Left lobe of liver (tissue), 2 donors: ENCODE measurements around the gene WDR64. TPM values are rescaled to one million over a fixed set of nuclear protein-coding genes. Genes with fewer than 3 reads are reported as not detected.
"Not testable (repeated sequence)": the region's sequence is repeated elsewhere in the genome, so short reads cannot be mapped to it uniquely, and the experiment has no call there.

Experiments
- ATAC-seq: fragments of 200-7000 bp; cut with Tn5 transposase; one replicate; pipeline ENCODE4 v1.9.1; 2020; ENCODE audit warnings: mild to moderate bottlenecking, moderate library complexity
- DNase-seq: peaks from one replicate; pipeline ENCODE4 v3.0.0-alpha.2; 2020; ENCODE audit warnings: low spot score
- total RNA-seq: library from RNA; stranded (reverse); gene quantifications from one replicate; pipeline ENCODE4 v1.2.1, GENCODE V29; 2021
- donor health status: DM: no; HTN: no; CAD: no; lungs with moderate emphysema.
- donor health status: DM: no; HTN: yes; CAD: no.

The WDR64 gene
- total RNA-seq, 1 donor from 2014 or later, result 0.40 TPM

- ATAC-seq, result no peak
- no peak for DNase-seq
These were observed 130.3 kb downstream of the WDR64 start for GRCh38 chr1:241782396-241782795.

- ATAC-seq (no peak), DNase-seq (no peak)
These were observed 135.6 kb downstream of the WDR64 start for GRCh38 chr1:241787691-241788090.

DNA sequence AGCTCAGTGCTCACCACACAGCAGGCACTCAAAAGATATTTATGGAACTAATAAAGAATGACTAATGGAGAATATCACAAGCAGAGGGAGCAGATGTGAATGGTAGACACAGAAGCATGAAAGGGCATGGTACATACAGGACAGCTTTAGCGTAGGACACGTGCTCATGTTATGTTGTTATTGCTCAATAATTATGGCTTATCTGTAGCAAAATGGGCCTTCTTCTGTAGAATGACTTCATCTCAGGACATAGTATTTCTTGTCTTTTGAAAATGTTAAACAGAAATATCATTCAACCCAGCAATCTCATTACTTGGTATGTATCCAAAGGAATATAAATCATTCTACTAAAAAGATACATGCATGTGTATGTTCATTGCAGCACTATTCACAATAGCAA is 137.0 kb downstream of the WDR64 start:
- DNase-seq (no peak), ATAC-seq (no peak)

DNA sequence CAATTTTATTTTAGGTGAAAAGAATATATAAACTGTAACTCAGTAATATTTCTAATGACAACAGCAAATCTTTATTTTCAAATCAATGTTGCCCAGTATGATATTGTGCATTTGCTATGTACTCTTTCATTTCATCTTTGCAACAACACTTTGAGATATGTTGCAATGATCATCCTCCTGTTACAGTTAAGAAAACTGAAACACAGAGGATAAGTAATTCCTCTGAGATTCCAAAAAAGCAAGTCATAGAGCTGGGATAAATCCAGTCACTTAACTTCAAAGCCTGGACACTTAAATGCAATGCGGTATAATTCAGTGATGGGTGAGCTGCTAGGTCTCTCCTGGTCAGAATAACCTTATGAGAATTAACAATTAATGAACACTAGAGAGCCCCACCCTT is 147.3 kb downstream of the WDR64 start:
- DNase-seq (no peak), ATAC-seq (no peak)

DNA sequence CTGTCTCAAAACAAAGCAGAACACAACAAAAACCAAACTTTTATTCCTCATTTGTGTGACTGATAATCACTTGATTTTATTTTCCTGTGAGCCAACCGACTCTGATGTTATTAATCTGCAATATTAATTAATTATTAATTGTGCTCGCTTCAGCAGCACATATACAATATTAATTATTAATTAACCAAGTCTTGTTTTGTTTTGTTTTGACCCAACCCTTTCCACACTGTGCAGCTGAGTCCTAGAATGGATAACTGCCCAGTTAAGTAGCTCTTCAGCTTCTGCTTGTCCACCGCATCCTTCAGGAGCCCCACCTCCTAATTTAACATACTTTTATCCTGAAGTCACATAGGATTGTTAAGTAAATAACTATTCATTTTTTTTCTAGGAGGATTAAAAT is 148.6 kb downstream of the WDR64 start:
- ATAC-seq (no peak), DNase-seq (no peak)

DNA sequence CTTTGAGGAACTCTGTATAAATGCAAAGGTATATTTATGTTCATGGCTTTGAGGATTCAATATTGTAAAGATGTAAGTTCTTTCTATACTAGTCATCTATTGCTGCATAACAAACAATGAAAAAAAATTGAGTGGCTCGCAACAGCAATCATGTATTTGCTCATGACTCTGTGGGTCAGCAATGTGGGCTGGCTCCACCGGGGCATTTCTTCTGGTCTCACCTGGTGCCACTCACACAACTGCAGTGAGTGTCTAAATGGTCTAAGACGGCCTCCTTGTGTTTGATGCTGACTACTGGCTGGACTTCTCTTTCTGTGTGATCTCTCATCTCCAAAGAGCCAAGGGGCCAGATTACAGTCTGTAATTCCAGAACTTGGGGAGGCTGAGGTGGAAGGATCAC is 150.8 kb downstream of the WDR64 start:
- ATAC-seq (no peak), DNase-seq (no peak)

DNA sequence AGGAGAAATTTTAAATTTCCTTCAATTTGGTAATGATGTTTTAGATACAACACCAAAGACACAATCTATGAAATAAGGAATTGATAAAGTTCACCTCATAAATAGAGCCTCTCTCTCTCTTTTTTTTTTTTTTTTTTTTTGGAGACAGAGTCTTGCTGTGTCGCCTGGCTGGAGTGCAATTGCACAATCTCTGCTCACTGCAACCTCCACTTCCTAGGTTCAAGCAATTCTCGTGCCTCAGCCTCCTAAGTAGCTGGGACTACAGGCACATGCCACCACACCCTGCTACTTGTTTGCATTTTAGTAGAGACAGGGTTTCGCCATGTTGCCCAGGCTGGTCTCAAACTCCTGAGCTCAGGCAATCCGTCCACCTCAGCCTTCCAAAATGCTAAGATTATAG is 152.6 kb downstream of the WDR64 start:
- not testable (repeated sequence) for ATAC-seq, DNase-seq

DNA sequence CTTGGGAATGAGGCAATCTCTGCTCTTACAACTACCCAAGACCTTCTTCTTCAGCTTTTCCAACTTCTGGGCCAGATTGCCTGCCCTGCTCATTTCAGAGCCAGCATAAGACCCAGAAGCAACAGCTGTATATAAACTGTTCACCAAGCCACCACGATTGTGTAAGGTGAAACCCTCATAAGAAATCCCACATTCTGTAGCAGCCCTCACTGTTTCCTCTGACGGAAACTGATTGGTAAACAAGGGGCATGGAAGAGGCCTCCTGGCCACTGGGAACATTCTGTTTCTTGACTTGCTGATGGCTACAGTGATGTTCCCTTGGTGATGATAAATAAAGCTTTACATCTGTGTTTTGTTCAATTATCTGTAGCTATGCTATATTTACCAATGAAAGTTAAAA is 156.2 kb downstream of the WDR64 start:
- no peak for DNase-seq
- no peak for ATAC-seq

- DNase-seq (no peak), ATAC-seq (no peak)
These were observed 158.8 kb downstream of the WDR64 start for GRCh38 chr1:241810769-241811405.

DNA sequence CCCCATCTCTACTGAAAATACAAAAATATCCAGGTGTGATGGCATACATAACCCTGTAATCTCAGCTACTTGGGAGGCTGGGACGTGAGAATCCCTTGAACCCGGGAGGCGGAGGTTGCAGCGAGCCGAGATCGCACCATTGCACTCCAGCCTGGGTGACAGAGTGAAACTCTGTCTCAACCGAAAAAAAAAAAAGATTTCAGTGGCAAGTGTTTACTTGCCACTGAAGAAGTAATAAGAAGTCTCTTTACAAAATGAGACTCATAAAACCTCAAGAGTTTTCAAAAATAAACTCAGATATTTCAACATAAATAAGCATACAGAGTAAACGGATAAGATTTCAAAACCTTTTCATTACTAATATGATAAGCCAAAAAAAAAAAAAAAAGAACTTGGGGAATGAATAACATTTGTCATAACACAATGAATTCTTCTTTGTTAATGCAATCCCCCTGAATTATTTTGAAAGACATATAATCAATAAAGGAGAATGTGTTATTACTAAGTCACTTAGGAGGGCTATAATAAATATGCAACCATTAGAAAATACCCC is 161.8 kb downstream of the WDR64 start:
- DNase-seq (no peak), ATAC-seq (no peak)

DNA sequence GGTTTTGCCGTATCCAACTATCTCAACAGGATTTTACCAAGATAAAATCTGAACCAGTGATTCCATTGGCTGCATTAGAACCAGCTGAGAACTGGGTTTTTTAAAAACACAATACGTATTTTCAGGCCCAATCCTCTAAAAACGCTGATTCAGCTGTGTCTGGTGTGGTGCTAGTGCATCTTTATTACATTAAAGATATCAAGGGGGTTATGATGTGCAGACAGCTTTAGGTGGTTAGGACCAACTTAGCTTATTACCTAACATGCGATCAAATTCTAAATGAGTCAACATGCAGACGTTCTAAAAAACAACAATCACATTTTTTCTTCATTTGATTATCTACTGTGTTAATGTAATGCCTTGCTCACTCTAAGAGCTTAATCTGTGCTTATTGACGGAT is 163.9 kb downstream of the WDR64 start:
- ATAC-seq (no peak), DNase-seq (no peak)

- no peak for DNase-seq
- no peak for ATAC-seq
These were observed 165.3 kb downstream of the WDR64 start for GRCh38 chr1:241817331-241817792.

DNA sequence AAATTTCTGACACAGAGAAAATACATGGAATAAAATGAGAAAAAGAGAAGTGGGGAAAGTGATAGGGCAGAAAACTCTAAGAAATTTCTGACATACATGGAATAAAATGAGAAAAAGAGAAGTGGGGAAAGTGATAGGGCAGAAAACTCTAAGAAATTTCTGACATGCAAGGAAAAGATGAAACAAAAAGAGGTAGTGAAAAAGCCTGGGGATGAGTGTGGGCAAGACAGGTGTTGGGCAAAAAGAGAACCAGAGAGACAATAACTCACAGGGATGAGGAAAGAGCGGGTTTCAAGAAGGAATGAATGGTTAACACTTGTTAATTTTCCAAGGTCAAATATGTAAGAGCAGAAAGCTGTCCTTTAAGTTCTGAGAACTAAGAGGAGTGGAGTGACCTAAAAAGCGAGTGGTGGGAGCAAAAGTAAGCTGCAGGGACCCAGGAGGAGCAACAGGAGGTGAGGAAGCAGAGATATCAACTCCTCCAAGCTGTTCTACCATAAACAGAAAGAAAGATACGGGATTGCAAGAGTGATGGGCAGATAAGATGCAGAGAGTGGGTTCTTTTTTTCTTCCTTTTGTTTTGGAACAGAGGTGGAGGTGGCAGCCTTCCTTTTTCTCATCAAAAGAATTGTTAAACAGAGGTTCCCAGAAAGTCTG is 166.0 kb downstream of the WDR64 start:
- ATAC-seq (no peak), DNase-seq (no peak)

DNA sequence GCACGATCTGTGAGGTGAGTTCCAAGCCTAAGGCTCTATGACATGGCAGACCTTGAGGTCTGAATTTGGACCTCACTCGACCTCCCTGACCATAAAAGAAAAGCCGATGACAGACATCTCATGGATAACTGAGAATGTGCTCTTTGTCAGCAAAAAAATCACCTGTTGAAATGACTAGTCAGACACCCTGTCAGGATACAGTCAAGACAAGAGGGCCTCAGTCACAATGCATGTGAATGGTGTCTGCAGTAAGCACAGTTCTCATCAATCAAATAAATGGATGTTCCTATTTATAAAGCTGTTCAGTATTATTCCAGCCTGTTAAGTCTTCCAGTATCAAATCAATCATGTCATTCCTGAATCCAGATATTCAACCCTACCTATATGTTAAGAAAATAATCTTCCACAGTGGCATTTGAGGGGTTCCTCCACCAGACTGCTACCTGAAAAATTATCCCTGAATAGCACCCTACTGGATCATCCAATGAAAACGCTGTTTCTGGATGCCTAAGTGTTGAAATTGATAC is 167.3 kb downstream of the WDR64 start:
- DNase-seq (no peak), ATAC-seq (no peak)

- DNase-seq (no peak), ATAC-seq (no peak)
These were observed 169.3 kb downstream of the WDR64 start for GRCh38 chr1:241821363-241821762.

DNA sequence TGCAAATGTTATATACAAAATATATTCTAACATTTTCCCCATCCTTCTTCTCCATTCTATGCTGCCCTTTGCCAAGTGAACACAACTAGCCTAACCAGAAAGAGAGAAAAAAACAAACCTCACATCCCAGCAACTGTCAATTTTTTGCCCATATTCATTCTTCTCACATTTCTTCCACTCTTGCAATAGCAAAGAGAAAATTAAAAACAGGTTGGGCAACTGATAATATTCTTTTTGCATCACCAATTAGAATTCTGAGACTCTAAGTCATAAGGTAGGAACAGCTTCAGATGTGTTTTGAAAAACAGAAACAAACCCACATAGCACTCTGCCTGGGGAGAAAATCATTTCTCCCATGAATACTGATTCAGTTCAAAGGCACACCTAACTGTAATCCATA is 170.8 kb downstream of the WDR64 start:
- ATAC-seq, result no peak
- no peak for DNase-seq

DNA sequence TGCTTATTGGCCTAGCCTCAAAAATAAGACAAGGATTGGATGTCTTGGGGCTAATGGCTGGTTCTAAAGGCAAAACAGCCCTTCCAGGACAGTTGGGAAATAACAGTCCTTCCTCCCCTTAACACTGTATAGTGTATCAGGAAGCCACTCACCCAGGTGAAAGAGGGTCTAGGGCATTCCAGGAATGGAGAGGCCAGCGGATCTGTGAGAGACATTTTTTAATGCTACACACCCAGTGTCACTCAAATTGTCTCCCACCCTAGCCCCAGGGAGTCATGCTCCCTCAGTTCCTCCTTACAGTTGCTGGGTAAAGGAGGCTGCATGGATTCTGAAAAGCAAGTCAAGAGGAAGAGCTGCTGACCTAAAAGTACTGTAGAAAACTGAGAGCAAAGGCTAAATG is 171.8 kb downstream of the WDR64 start:
- ATAC-seq (no peak), DNase-seq (no peak)

- DNase-seq (no peak), ATAC-seq (peak; percentile 59)
These were observed 173.5 kb downstream of the WDR64 start for GRCh38 chr1:241825581-241825980.

DNA sequence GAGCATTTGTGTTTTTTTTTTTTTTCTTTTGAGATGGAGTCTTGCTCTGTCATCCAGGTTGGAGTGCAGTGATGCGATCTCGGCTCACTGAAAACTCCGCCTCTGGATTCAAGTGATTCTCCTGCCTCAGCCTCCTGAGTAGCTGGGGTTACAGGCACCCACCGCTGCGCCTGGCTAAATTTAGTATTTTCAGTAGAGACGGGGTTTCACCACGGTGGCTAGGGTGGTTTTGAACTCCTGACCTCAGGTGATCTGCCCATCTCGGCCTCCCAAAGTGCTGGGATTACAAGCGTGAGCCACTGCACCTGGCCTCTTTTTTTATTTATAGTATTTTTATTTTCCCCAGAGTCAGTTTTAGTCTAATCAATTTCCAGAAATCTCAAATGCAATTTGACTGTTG is 174.5 kb downstream of the WDR64 start:
- ATAC-seq, DNase-seq: not testable (repeated sequence)

GRCh38 chr1:241827264-241827663 is 175.2 kb downstream of the WDR64 start:
- ATAC-seq, result no peak

GRCh38 chr1:241828463-241829021 is 176.5 kb downstream of the WDR64 start:
- ATAC-seq, result no peak
- no peak for DNase-seq

More at GRCh38 chr1:241827264-241827663, 175.2 kb downstream of the WDR64 start:
- DNase-seq, result no peak

- DNase-seq, result no peak
- ATAC-seq, result no peak
These were observed 177.4 kb downstream of the WDR64 start for GRCh38 chr1:241829468-241829867.
